AG04450 (cell line): ENCODE data around the gene KIAA1328. TPM values are rescaled to one million over a fixed set of nuclear protein-coding genes. Genes with fewer than 3 reads are reported as not detected.

ENCODE experiments used
- CTCF ChIA-PET: fragments of 300-600, 350-600 bp; formaldehyde crosslinking; extraction: SDS; loops from one replicate; lab custom pipeline; 2022; ENCODE audit warnings: antibody characterized with exemption, inconsistent platforms; lab: Charles Lee
- POLR2A ChIA-PET: fragments of 350-600 bp; formaldehyde crosslinking; extraction: SDS; loops from one replicate; lab custom pipeline; 2021; ENCODE audit warnings: antibody characterized with exemption, inconsistent platforms; lab: Yijun Ruan, JAX
- DNase-seq: peaks from one replicate; pipeline ENCODE4 v3.0.0-alpha.2; 2011; ENCODE audit warnings: low read depth, low spot score
- H3K27ac ChIP-seq: one replicate; pipeline ENCODE4 v1.5.1; 2012; ENCODE audit warnings: low read depth, low read length, control low read depth
- H3K27me3 ChIP-seq: one replicate; pipeline ENCODE4 v1.6.0; 2012; ENCODE audit warnings: low read length; ENCODE audit not compliant: control insufficient read depth, insufficient read depth
- H3K4me3 ChIP-seq: 2 replicates; pipeline ENCODE4 v1.5.1; 2011; ENCODE audit warnings: mild to moderate bottlenecking, low read depth, low read length, control low read depth
- H3K9me3 ChIP-seq: 2 replicates; pipeline ENCODE4 v1.5.1; 2012; ENCODE audit warnings: low read length; ENCODE audit not compliant: control insufficient read depth, insufficient read depth
- CTCF ChIP-seq: IDR thresholded peaks from 2 replicates; pipeline ENCODE4 v1.5.1; 2011; ENCODE audit warnings: low read depth, low read length, control low read depth, inconsistent platforms
- polyA plus RNA-seq: library from polyadenylated mRNA; depleted of rRNA; stranded (reverse); fragments of >200 nt; gene quantifications from 2 replicates; pipeline ENCODE4 v1.2.3, GENCODE V29; 2011

The KIAA1328 gene
- polyA plus RNA-seq, 1 experiment = 3.9 TPM

- Histone ChIP-seq H3K4me3 (no peak overlapping the region), H3K27me3 (no peaks in the 10 kb centered on the region), H3K27ac (no peak overlapping the region), H3K9me3 (no peaks in the 10 kb centered on the region)
- no peak for TF ChIP-seq CTCF
- ChIA-PET POLR2A (no interaction called here), CTCF (interaction anchor here (0.6 kb wide), 1 partner anchor 47 kb away, joined by 3 read pairs; no protein-coding TSS in a partner anchor)
- no peak for DNase-seq
Observed at GRCh38 chr18:36889742-36890141, 60.8 kb downstream of the KIAA1328 start.

GRCh38 chr18:36890598-36890997 lies 61.7 kb downstream of the KIAA1328 start:
- CTCF ChIA-PET = no interaction called here
- Histone ChIP-seq H3K4me3 (no peak overlapping the region), H3K9me3 (no peaks in the 10 kb centered on the region), H3K27ac (no peak overlapping the region), H3K27me3 (no peaks in the 10 kb centered on the region)
- DNase-seq = no peak
- POLR2A ChIA-PET = no interaction called here
- no peak for TF ChIP-seq CTCF

- CTCF ChIA-PET = no interaction called here
- Histone ChIP-seq H3K9me3 (no peaks in the 10 kb centered on the region), H3K4me3 (no peak overlapping the region), H3K27ac (no peak overlapping the region), H3K27me3 (no peaks in the 10 kb centered on the region)
- POLR2A ChIA-PET = no interaction called here
- TF ChIP-seq CTCF = no peak
- DNase-seq = no peak
Observed at GRCh38 chr18:36893227-36893626, 64.3 kb downstream of the KIAA1328 start.

- Histone ChIP-seq H3K9me3 (no peaks in the 10 kb centered on the region), H3K27me3 (no peaks in the 10 kb centered on the region), H3K27ac (no peak overlapping the region), H3K4me3 (no peak overlapping the region)
- ChIA-PET POLR2A (no interaction called here), CTCF (no interaction called here)
- TF ChIP-seq CTCF = no peak
- DNase-seq = no peak
Observed at GRCh38 chr18:36895606-36896005, 66.7 kb downstream of the KIAA1328 start.

GRCh38 chr18:36897253-36897652 lies 68.3 kb downstream of the KIAA1328 start:
- Histone ChIP-seq H3K4me3 (no peak overlapping the region), H3K9me3 (no peaks in the 10 kb centered on the region), H3K27ac (no peak overlapping the region), H3K27me3 (no peaks in the 10 kb centered on the region)
- no peak for DNase-seq
- CTCF ChIA-PET = no interaction called here
- POLR2A ChIA-PET = no interaction called here
- TF ChIP-seq CTCF = no peak
